ENCODE results near the gene UCKL1.

GRCh38 chr20:63915471-63915870, 40.7 kb downstream of the UCKL1 start:
- TF ChIP-seq CTCF (IDR thresholded peaks at IDR 0.05), result no peak
- no peak for TF ChIP-seq POLR2AphosphoS5 (IDR thresholded peaks at IDR 0.05; ENCODE audit: insufficient read depth in 1 of 2, low read depth in 1 of 2)
- no peak for TF ChIP-seq POLR2A (IDR thresholded peaks at IDR 0.05)
